Measurements from ENCODE around the gene HTRA3.

DNA sequence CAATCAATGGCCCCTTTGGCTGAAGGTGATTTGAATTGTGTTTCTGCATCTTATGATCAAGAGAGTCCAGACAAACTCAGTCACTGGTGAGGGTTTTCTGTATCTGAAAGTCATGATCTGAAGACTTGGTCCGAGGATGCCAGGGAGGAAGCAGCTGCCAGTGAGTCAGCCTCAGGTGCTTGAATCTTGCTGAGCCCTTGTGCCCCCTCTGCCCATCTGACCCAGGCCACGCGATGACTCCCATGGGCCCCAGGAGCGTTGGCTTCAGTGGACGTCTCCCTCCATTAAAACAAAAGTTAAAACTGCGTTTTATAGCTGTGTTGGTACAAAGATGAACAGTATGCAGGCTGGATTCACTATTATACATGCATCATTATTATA, 62.0 kb downstream of the HTRA3 start:
- TF ChIP-seq POLR2AphosphoS5 (IDR thresholded peaks at IDR 0.05; ENCODE audit: borderline replicate concordance, low read depth, low read length) (no peak), FOXP2 (optimal IDR thresholded peaks at IDR 0.05; ENCODE audit: control extremely low read depth, extremely low read length, insufficient read depth) (no peak)
